ENCODE data around the gene KRTAP10-10.
"Not testable (repeated sequence)": the region's sequence is repeated elsewhere in the genome, so short reads cannot be mapped to it uniquely, and the experiment has no call there.

Gene KRTAP10-10

GRCh38 chr21:44637018-44637850, at the start of gene KRTAP10-10:
Gene KRTAP10-10, plus strand, starts transcription at chr21:44637356. Its CDS starts 62 bp downstream, at chr21:44637418.
- ATAC-seq (no peak), DNase-seq (ENCODE audit: low spot score in 2 of 2) (no peak)
- peaks cover 14% of the 10 kb centered on the region for H3K9me3 Mint-ChIP-seq
- peaks cover 10% of the 10 kb centered on the region for H3K4me1 Mint-ChIP-seq
- no peak within 1 kb of the TSS for H3K4me3 Mint-ChIP-seq
- no peak within 1 kb of the TSS for H3K27ac Mint-ChIP-seq
- no peaks in the 10 kb centered on the region for H3K36me3 Mint-ChIP-seq

DNA sequence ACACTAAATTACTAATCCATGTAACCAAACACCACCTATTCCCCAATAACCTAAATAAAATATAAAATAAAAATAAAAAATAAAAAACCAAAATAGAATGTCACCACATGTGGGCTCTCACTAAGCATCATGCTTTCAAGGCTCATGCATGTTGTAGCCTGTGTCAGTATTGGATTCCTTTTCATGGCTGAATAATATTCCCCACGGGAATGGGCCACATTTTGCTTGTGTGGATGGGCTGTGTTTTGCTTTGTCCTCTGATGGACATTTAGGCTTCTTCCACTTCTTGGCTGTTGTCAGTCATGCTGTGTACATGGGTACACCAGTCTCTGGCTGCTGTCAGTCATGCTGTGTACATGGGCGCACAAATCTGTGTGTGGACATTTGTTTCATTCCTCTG, 48.1 kb upstream of the KRTAP10-10 start:
- Mint-ChIP-seq H3K4me1 (no peaks in the 10 kb centered on the region), H3K36me3 (no peaks in the 10 kb centered on the region), H3K9me3 (no peaks in the 10 kb centered on the region), H3K4me3 (no peak overlapping the region), H3K27ac (peak overlapping the region; percentile 50)
- DNase-seq (ENCODE audit: low spot score in 2 of 2), result no peak
- no peak for ATAC-seq

GRCh38 chr21:44589586-44590305, 47.4 kb upstream of the KRTAP10-10 start:
- no peaks in the 10 kb centered on the region for H3K4me1 Mint-ChIP-seq
- H3K27ac Mint-ChIP-seq, result peak overlapping the region; percentile 50
- ATAC-seq, result no peak
- H3K36me3 Mint-ChIP-seq, result no peaks in the 10 kb centered on the region
- H3K4me3 Mint-ChIP-seq, result no peak overlapping the region
- DNase-seq (ENCODE audit: low spot score in 2 of 2), result no peak
- no peaks in the 10 kb centered on the region for H3K9me3 Mint-ChIP-seq

DNA sequence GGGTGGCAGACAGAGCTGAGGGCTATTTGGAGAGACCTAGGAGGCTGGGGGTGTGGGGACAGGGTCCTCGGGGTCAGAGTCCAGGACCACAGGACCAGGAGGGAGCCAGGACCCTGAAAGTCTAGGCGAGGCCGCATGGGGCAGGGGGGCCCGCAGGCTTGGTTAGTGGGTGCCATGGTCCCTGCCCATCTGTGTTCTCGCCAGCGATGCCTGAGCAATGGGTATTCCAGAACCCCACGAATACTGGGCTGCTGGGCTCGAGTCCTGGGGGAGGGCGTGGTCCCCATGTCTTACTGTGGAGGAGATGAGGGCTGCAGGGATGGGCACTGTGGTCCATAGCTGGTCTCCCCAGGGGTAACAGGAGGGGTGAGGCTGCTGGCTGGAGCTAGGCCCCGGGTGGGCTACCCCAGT, 46.8 kb upstream of the KRTAP10-10 start:
- Mint-ChIP-seq H3K27ac (peak overlapping the region; percentile 50), H3K4me1 (peaks cover 4% of the 10 kb centered on the region), H3K36me3 (no peaks in the 10 kb centered on the region), H3K4me3 (no peak overlapping the region), H3K9me3 (no peaks in the 10 kb centered on the region)
- DNase-seq (ENCODE audit: low spot score in 2 of 2), result peak in 1 of 2 donors; percentile 33
- no peak for ATAC-seq

- H3K27ac Mint-ChIP-seq; H3K9me3 Mint-ChIP-seq; H3K36me3 Mint-ChIP-seq; ATAC-seq; H3K4me3 Mint-ChIP-seq; DNase-seq (ENCODE audit: low spot score in 2 of 2); H3K4me1 Mint-ChIP-seq: not testable (repeated sequence)
These were observed 46.0 kb upstream of the KRTAP10-10 start for GRCh38 chr21:44590897-44591800.

DNA sequence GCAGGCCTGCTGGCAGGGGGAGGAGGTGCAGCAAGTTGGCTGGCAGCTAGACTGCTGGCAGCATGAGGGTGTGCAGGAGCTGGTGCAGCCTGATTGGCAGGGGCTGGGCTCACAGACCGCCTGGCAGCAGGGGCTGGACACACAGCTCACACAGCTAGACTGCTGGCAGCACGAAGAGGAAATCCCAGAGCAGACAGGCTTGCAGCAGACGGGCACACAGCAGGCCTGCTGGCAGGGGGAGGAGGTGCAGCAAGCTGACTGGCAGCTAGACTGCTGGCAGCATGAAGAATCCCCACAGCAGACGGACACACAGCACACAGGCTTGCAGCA, 45.4 kb upstream of the KRTAP10-10 start:
- not testable (repeated sequence) for H3K4me1 Mint-ChIP-seq; H3K36me3 Mint-ChIP-seq; DNase-seq (ENCODE audit: low spot score in 2 of 2); H3K27ac Mint-ChIP-seq; H3K9me3 Mint-ChIP-seq; ATAC-seq; H3K4me3 Mint-ChIP-seq

- Mint-ChIP-seq H3K9me3 (no peaks in the 10 kb centered on the region), H3K27ac (no peak within 1 kb of the TSS), H3K36me3 (no peaks in the 10 kb centered on the region), H3K4me3 (no peak within 1 kb of the TSS), H3K4me1 (peaks cover 5% of the 10 kb centered on the region)
- ATAC-seq (no peak), DNase-seq (ENCODE audit: low spot score in 2 of 2) (no peak)
These were observed 44.5 kb upstream of the KRTAP10-10 start, which contains the start of gene KRTAP10-6 for GRCh38 chr21:44592446-44593311. Gene KRTAP10-6, minus strand, starts transcription at chr21:44592505. Its CDS starts 21 bp downstream, at chr21:44592484.

DNA sequence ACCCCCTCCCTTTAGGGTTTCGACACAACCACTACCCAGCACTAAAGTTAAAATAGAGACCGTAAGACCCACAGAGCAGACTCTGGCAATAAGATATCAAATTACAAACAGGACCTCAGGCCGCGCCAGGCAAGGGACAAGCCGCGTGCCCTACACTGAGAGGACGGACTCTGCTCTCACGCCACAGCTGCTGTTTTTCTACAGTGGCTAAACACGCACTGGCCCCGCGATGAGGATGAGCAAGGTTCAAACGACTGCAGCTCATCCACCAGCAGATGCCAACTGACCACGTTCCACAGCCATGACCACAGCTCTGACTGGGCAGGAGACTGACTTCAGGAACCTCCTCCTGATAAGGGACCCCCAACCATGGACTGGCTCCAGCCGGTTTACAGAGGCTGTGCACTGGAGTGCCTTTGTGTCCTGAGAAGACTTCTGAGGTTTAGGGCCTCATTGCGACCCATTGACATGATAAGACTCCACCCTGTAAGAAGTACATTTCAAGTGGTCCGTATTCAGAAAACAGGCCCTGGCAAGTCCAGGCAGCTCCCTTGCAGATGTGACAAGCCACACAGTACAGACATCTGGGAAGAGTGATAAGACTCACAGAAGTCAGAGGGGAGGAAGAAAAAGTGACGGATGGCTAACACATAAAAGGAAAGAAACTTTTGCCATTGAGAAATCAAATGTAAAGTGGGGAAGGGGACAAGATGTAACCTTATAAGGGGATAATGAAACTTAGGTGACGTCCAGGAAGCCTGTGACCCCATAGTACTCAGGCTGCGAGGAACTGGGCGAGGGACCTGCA, 43.4 kb upstream of the KRTAP10-10 start:
- Mint-ChIP-seq H3K36me3 (no peaks in the 10 kb centered on the region), H3K4me3 (no peak overlapping the region), H3K9me3 (peaks cover 3% of the 10 kb centered on the region), H3K27ac (no peak overlapping the region), H3K4me1 (peaks cover 5% of the 10 kb centered on the region)
- no peak for DNase-seq (ENCODE audit: low spot score in 2 of 2)
- ATAC-seq, result no peak

DNA sequence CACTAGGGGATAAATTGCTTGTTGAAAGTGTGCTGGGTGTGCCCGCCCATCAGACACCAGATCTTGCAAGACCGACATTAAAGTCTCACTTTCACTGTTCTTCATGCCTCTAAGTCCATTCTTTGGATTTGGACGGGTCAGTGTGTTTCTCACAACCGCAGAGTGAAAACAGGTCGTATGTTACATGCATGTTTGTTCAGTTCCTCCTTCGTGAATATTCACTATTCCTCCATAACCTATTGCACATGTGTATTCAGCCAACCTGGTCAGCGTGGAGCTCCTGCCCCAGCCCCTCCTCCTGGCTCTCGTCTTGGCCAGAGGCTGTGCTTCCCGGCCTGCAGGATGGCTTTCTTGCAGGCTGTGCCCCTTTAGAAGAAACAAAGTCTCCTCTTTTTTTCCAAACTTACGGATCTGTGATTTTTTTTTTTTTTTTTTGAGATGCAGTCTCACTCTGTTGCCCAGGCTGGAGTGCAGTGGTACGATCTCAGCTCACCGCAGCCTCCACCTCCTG, 42.7 kb upstream of the KRTAP10-10 start:
- ATAC-seq (no peak), DNase-seq (ENCODE audit: low spot score in 2 of 2) (no peak)
- Mint-ChIP-seq H3K36me3 (no peaks in the 10 kb centered on the region), H3K27ac (no peak overlapping the region), H3K4me3 (no peak overlapping the region), H3K9me3 (peaks cover 3% of the 10 kb centered on the region), H3K4me1 (peaks cover 5% of the 10 kb centered on the region)

GRCh38 chr21:44595524-44595923, 41.6 kb upstream of the KRTAP10-10 start:
- peaks cover 5% of the 10 kb centered on the region for H3K4me1 Mint-ChIP-seq
- H3K27ac Mint-ChIP-seq, result no peak overlapping the region
- no peak overlapping the region for H3K4me3 Mint-ChIP-seq

DNA sequence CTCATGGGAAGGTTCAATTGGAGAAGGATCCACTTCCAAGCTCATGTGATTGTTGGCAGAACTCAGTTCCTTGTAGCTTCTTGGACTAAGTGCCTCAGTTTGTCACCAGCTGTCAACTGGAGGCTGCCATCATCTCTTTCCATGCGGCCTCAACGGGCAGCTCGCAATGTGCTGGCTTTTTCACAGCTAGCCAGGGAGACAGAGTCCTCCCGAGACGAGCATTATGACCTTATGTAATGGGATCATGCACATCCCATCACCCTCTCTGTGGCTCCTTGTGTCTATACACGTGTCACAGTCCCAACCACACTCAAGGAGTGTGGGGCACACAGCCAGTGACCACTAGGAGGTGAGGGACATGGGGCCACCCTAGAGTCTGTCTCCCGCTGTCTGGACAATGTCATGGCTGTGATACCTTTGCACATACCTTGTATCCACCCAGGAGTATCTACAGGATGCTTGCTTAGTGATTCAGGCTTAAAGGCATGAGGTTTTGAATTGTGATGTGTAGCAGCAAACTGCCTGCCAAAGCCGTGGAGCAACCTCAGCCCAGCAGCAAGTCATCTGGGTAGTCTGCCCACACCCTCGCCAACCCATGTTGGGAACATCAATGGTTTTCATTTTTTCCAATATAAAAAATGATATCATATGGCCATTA, 41.0 kb upstream of the KRTAP10-10 start:
- H3K36me3 Mint-ChIP-seq, result no peaks in the 10 kb centered on the region
- ATAC-seq, result no peak
- no peak overlapping the region for H3K27ac Mint-ChIP-seq
- H3K9me3 Mint-ChIP-seq, result peaks cover 3% of the 10 kb centered on the region
- peaks cover 5% of the 10 kb centered on the region for H3K4me1 Mint-ChIP-seq
- no peak for DNase-seq (ENCODE audit: low spot score in 2 of 2)
- H3K4me3 Mint-ChIP-seq, result no peak overlapping the region

More at GRCh38 chr21:44595524-44595923, 41.6 kb upstream of the KRTAP10-10 start:
- ATAC-seq (no peak), DNase-seq (ENCODE audit: low spot score in 2 of 2) (no peak)
- H3K36me3 Mint-ChIP-seq, result no peaks in the 10 kb centered on the region
- peaks cover 3% of the 10 kb centered on the region for H3K9me3 Mint-ChIP-seq

DNA sequence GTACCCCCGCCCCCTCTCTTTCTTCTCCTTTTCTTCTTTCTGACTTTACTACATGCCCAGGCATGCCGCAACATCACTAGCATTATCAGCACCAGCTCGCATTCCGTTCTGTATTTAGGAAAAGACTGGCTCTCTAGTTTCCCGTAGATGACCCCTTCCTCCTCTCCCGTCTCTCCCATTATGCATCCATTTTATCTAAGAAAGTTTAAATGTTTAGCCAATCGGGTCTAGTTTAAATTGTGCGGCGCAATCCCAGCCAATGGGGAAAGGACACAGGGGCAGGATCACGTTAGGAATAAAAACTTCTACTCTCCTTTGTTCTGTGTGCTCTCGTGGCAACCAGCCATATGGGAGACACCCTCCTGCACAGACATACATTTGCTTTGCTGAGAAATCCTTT, 39.1 kb upstream of the KRTAP10-10 start:
- H3K9me3 Mint-ChIP-seq, result peaks cover 3% of the 10 kb centered on the region
- DNase-seq (ENCODE audit: low spot score in 2 of 2) (no peak), ATAC-seq (no peak)
- H3K4me3 Mint-ChIP-seq, result no peak overlapping the region
- H3K36me3 Mint-ChIP-seq, result no peaks in the 10 kb centered on the region
- peaks cover 11% of the 10 kb centered on the region for H3K4me1 Mint-ChIP-seq
- no peak overlapping the region for H3K27ac Mint-ChIP-seq
